Gastroesophageal sphincter (tissue), 3 donors: Measurements from ENCODE around the gene HIVEP3.

ENCODE experiments used
- EP300 ChIP-seq: sonication (generic); formaldehyde crosslinking; IDR thresholded peaks from one replicate; pipeline ENCODE4 v1.6.1; 2017; ENCODE audit warnings: antibody characterized with exemption, mild to moderate bottlenecking
- POLR2A ChIP-seq, 2 donors: fragments of 450-650 bp; IDR thresholded peaks; one replicate each; pipeline ENCODE4 v1.6.1; 2017; ENCODE audit warnings: antibody characterized with exemption in 2 of 2, mild to moderate bottlenecking in 2 of 2, moderate library complexity in 1 of 2
- POLR2AphosphoS5 ChIP-seq: sonication (generic); formaldehyde crosslinking; IDR thresholded peaks from one replicate; pipeline ENCODE4 v1.6.1; 2017; ENCODE audit warnings: antibody characterized with exemption
- TF ChIP-seq, protein P1 (sequence below), 4 experiments: fragments of 200-600 bp in 2 of 4; fragments of 450-650 bp in 2 of 4; sonication (generic) in 1 of 4; IDR thresholded peaks; one replicate each; pipeline ENCODE4 v1.5.1; 2017 to 2019; ENCODE audit warnings: antibody characterized with exemption in 4 of 4, mild to moderate bottlenecking in 2 of 4, moderate library complexity in 2 of 4

DNA sequence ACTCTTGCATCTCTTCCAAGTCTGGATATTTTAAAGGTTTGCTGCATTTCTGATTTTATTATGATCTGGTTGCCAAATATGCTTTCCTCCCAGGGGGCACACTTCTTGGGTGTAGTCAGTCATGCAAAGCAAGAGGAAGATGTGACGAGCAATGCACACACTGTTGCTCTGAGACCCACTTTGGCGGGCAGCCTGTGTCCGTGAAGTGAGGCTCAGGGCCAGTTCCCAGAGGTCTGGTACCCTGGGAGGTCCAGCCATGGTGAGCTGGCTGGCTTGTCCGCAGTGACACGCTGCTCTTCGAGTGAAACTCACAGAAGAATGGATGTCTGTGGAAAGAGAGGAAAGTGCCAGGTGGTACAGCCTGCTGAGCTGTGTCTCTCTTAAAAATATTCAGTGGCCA is 381.5 kb downstream of the HIVEP3 start:
- TF ChIP-seq, protein P1, sequence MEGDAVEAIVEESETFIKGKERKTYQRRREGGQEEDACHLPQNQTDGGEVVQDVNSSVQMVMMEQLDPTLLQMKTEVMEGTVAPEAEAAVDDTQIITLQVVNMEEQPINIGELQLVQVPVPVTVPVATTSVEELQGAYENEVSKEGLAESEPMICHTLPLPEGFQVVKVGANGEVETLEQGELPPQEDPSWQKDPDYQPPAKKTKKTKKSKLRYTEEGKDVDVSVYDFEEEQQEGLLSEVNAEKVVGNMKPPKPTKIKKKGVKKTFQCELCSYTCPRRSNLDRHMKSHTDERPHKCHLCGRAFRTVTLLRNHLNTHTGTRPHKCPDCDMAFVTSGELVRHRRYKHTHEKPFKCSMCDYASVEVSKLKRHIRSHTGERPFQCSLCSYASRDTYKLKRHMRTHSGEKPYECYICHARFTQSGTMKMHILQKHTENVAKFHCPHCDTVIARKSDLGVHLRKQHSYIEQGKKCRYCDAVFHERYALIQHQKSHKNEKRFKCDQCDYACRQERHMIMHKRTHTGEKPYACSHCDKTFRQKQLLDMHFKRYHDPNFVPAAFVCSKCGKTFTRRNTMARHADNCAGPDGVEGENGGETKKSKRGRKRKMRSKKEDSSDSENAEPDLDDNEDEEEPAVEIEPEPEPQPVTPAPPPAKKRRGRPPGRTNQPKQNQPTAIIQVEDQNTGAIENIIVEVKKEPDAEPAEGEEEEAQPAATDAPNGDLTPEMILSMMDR (IDR thresholded peaks at IDR 0.05) = no peak
- no peak for TF ChIP-seq EP300
- TF ChIP-seq POLR2A (IDR thresholded peaks at IDR 0.05) = no peak
- no peak for TF ChIP-seq POLR2AphosphoS5
